Sigmoid colon (tissue), 4 donors: ENCODE measurements around the gene SMARCC2.

Source experiments
- EP300 ChIP-seq, 4 donors: sonication (generic); formaldehyde crosslinking; IDR thresholded peaks; one replicate each; pipeline ENCODE4 v1.6.1; 2017; ENCODE audit warnings: antibody characterized with exemption in 4 of 4
- POLR2A ChIP-seq, 2 donors: fragments of 450-650 bp; IDR thresholded peaks; one replicate each; pipeline ENCODE4 v1.6.1; 2016; ENCODE audit warnings: antibody characterized with exemption in 2 of 2, mild to moderate bottlenecking in 2 of 2, moderate library complexity in 2 of 2
- POLR2AphosphoS5 ChIP-seq, 4 donors: sonication (generic); formaldehyde crosslinking; IDR thresholded peaks; one replicate each; pipeline ENCODE4 v1.6.1; 2017; ENCODE audit warnings: antibody characterized with exemption in 4 of 4
- TF ChIP-seq, protein P1 (sequence below), 4 experiments: fragments of 450-650 bp in 3 of 4; fragments of 200-600 bp in 1 of 4; IDR thresholded peaks; one replicate each; pipeline ENCODE4 v1.5.1; 2016 to 2019; ENCODE audit warnings: antibody characterized with exemption in 4 of 4, mild to moderate bottlenecking in 3 of 4, moderate library complexity in 2 of 4

DNA sequence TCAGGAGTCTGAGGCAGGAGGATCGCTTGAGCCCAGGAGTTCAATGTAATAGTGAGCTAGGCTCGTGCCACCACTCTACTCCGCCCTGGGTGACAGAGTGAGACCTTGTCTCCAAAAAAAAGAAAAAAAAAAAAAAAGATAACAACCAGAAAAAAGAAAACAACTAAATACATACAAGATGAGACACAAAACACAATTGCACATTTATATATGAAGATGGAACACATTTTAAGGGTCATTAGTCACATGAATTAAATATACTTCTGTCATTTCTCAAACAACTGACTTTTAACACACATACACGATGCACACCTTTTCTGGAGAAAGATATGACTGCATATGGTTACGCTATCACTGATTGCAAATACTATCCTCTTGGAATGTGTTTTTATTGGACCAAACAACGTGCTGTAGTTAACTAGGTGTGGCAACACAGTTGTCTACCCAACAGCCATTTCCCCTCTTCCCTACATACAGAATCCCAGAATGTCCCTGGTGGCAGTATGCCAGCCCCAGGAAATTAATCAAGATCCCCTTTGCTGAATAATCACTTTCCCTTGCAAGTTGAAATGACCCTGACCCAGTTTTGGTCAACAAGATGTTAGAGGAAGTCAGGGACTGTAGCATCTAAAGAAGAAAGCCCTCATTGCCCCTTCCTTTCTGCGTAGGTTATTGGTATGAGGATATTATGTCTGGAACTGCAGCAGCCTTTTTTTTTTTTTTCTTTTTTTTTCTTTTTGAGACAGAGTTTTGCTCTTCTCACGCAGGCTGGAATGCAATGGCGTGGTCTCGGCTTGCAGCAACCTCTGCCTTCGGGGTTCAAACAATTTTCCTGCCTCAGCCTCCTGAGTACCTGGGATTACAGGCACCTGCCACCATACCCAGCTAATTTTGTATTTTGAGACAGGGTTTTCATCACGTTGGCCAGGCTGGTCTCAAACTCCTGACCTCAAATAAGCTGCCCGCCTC lies 42.5 kb downstream of the SMARCC2 start:
- TF ChIP-seq, protein P1, sequence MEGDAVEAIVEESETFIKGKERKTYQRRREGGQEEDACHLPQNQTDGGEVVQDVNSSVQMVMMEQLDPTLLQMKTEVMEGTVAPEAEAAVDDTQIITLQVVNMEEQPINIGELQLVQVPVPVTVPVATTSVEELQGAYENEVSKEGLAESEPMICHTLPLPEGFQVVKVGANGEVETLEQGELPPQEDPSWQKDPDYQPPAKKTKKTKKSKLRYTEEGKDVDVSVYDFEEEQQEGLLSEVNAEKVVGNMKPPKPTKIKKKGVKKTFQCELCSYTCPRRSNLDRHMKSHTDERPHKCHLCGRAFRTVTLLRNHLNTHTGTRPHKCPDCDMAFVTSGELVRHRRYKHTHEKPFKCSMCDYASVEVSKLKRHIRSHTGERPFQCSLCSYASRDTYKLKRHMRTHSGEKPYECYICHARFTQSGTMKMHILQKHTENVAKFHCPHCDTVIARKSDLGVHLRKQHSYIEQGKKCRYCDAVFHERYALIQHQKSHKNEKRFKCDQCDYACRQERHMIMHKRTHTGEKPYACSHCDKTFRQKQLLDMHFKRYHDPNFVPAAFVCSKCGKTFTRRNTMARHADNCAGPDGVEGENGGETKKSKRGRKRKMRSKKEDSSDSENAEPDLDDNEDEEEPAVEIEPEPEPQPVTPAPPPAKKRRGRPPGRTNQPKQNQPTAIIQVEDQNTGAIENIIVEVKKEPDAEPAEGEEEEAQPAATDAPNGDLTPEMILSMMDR (IDR thresholded peaks at IDR 0.05) = no peak
- TF ChIP-seq POLR2A (IDR thresholded peaks at IDR 0.05) (no peak), POLR2AphosphoS5 (IDR thresholded peaks at IDR 0.05) (no peak), EP300 (IDR thresholded peaks at IDR 0.05) (no peak)
